C4-2B (cell line): ENCODE data around the gene MAFF.

Source experiments
- CTCF ChIP-seq: fragments of 450-650 bp; conservative IDR thresholded peaks from 2 replicates; pipeline ENCODE4 v1.5.1; 2017; ENCODE audit warnings: mild to moderate bottlenecking
- ZFX ChIP-seq: fragments of 450-650 bp; IDR thresholded peaks from 2 replicates; pipeline ENCODE4 v1.6.1; 2017

- TF ChIP-seq CTCF, result no peak
- no peak for TF ChIP-seq ZFX
Observed at GRCh38 chr22:38235240-38235850, 33.6 kb downstream of the MAFF start.
